GM10248 (cell line): ENCODE results near the gene CTIF.

Experiments
- CTCF ChIA-PET: fragments of 300-600 bp; sonication (Branson Sonifier 250); formaldehyde crosslinking; extraction: SDS; loops from one replicate; lab custom pipeline; 2021; ENCODE audit warnings: antibody characterized with exemption; lab: Yijun Ruan, JAX
- POLR2A ChIA-PET: fragments of 350-650 bp; sonication (Branson Sonifier 250); formaldehyde crosslinking; extraction: SDS; loops from one replicate; lab custom pipeline; 2020; ENCODE audit warnings: antibody characterized with exemption; lab: Yijun Ruan, JAX
- DNase-seq: peaks from one replicate; pipeline ENCODE4 v3.0.0; 2012; ENCODE audit errors: extremely low spot score
- TF ChIP-seq, protein P1 (sequence below): IDR thresholded peaks from 2 replicates; pipeline ENCODE4 v1.5.1; 2012; ENCODE audit warnings: mild to moderate bottlenecking, low read depth; ENCODE audit errors: extremely low read depth, missing control alignments, control extremely low read depth

Gene CTIF

DNA sequence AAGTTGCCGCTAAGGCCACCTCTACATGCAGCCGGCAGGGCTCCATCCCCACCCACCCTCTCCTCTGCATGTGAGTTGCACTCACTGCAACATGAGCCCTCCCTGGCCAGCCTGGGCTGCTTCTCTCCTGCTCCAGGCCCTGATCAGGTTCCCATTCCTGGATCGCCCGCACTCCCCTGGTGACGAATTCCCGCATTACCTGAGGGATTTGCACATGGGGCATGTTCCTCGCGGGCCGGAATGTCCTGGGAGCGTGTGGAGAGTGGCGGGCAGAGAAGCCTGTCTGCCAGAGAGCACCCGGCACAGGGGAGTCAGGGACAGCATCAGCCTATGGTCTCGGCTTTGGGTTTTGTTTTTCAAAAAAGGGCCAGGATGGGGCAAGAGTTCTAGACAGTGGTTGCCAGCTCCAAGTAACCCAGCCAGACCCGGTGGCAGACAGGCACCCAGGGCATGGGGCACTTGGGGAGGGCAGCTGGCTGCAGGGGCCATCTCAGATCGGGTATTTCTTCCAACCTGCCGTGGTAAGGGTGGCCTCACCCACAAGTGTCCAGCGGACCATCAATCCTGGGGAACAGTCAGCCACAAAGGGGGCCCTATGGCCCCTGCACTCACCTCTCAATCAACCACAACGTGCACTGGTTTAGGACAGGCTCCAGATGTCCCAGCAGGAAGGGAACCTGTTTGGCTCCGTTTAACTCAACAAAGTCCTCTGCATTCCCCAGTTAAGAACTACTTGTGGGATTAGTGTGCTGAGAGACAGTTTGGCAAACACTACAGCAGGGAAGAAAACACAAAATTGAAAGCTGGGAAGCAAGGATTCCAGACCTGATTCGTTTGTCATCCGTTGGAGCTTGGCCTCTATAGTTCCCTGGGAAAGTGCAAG is 224.2 kb downstream of the CTIF start:
- POLR2A ChIA-PET: no interaction called here
- CTCF ChIA-PET: interaction anchor here (6.4 kb wide), 1 partner anchor 14 kb away, joined by 34 read pairs; no protein-coding TSS in a partner anchor
- no peak for DNase-seq
- TF ChIP-seq, protein P1, sequence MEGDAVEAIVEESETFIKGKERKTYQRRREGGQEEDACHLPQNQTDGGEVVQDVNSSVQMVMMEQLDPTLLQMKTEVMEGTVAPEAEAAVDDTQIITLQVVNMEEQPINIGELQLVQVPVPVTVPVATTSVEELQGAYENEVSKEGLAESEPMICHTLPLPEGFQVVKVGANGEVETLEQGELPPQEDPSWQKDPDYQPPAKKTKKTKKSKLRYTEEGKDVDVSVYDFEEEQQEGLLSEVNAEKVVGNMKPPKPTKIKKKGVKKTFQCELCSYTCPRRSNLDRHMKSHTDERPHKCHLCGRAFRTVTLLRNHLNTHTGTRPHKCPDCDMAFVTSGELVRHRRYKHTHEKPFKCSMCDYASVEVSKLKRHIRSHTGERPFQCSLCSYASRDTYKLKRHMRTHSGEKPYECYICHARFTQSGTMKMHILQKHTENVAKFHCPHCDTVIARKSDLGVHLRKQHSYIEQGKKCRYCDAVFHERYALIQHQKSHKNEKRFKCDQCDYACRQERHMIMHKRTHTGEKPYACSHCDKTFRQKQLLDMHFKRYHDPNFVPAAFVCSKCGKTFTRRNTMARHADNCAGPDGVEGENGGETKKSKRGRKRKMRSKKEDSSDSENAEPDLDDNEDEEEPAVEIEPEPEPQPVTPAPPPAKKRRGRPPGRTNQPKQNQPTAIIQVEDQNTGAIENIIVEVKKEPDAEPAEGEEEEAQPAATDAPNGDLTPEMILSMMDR: no peak

DNA sequence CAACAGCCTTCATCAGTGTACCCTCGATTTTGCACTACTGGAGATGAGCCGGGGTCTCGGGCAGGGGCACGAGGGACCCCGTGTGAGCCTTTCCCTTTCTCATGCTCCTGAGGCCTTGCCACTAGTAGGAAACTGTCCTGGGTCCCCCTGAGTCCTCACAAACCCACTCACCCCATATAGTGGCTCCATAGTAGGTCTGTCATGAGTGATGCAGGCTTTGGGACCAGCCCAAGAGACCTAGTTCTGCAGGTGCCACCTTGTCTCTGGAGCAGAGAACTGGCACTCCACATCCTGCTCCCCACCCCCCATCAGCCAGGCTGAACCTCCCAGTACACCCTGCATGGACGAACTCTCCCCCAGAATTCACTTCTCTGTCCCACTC is 224.9 kb downstream of the CTIF start:
- TF ChIP-seq, protein P1: no peak
- ChIA-PET POLR2A (no interaction called here), CTCF (interaction anchor here (6.4 kb wide), 1 partner anchor 14 kb away, joined by 34 read pairs; no protein-coding TSS in a partner anchor)
- no peak for DNase-seq

DNA sequence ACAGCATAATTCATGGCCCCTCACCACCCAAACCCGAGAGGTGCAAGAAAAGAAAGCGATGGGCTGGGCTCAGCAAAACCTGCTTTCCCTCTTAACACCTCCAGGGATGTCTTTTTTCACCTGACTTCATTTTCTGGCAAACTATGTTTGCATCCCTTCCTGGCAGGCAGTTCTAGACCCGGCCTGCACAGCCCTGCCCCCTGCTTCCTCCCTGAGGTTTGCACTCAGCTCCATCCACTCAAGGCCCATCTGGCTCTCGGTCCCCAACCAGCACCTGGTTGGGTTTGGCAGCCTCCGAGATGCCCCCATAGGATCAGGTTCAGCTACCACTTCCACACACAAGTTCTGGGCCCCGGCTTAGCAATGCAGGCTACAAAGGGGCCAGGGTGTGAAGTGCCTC is 226.2 kb downstream of the CTIF start:
- ChIA-PET POLR2A (no interaction called here), CTCF (interaction anchor here (0.8 to 6.4 kb wide), 2 partner anchors 9 to 12 kb away, joined by 3 to 34 read pairs; no protein-coding TSS in a partner anchor)
- TF ChIP-seq, protein P1: no peak
- DNase-seq: no peak

DNA sequence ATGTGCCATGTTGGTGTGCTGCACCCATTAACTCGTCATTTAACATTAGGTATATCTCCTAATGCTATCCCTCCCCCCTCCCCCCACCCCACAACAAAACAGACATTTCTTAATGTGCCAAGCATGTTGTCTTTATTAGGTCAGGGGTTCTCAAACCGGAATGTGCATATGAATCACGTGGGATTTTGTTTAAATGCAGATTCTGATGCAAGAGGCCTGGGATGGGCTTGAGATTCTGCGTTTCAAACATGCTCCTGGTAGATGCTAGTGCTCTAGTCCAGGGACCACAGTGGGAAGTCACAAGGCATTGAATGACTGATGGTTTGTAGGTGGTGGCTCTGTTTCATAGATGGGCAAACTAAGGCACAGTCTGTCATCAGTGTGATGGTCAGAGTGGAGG is 227.2 kb downstream of the CTIF start:
- CTCF ChIA-PET: interaction anchor here (1.4 to 6.4 kb wide), 2 partner anchors 11 to 13 kb away, joined by 4 to 34 read pairs; no protein-coding TSS in a partner anchor
- DNase-seq: no peak
- POLR2A ChIA-PET: no interaction called here
- TF ChIP-seq, protein P1: no peak

DNA sequence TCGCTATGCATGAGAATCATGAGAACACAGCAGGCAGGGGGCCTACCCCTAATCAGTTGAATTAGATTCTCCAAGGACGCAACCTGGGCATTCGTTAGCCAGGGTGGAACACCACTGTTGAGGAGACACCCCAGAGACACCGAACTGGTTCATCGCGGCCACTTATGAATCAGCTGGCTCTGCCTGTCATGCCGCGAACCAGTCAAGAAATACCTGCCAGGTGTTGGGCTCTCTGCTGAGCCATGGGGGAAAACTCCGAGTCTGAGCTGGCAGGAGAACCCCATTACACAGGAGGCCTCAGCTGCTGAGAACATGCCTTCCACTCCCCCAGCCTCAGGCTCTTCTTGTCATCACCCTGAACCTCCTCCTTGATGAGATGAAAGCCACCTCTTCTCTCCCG is 227.7 kb downstream of the CTIF start:
- ChIA-PET POLR2A (no interaction called here), CTCF (interaction anchor here (1.4 kb wide), 1 partner anchor 13 kb away, joined by 4 read pairs; no protein-coding TSS in a partner anchor)
- DNase-seq: no peak
- TF ChIP-seq, protein P1: no peak

DNA sequence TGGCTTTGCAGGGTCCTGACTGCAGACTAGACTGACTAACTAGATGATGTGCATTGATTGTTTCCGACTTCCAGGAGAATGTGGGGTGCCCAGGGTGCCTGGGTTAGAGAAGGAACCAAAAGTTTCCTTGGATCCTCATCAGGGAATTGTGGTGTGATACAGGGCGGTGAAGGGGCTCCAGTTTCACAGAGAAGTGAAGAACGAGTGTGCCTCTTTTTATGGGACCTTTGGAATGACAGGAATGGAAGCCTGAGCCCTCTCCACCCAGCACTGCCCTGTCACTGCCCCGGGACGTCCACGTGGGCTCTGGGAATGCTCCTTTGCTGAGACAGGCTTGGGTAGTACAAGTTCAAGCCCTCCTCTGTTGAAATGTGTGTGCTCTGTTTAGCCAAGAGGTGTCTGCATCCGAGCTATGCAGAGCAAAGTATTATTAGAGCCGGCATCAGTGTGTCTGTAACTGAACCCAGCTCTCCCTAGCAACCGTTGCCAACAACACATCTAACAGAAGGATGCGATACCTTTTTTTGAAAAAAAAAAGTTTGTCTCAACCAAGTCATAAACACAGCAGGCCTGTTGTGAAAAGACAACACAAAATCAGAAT is 228.4 kb downstream of the CTIF start:
- CTCF ChIA-PET: interaction anchor here (0.8 to 2.0 kb wide), 3 partner anchors 9 to 56 kb away, joined by 4 to 6 read pairs (median 4); no protein-coding TSS in a partner anchor
- POLR2A ChIA-PET: no interaction called here
- TF ChIP-seq, protein P1: no peak
- no peak for DNase-seq
